RCC 7860 (cell line): Measurements from ENCODE around the gene PPDPF.
"Not testable (repeated sequence)": the region's sequence is repeated elsewhere in the genome, so short reads cannot be mapped to it uniquely, and the experiment has no call there.

Source experiments
- DNase-seq: peaks from one replicate; pipeline ENCODE4 v3.0.0-alpha.2; 2015; ENCODE audit warnings: low spot score
- FAIRE-seq: peaks from 2 replicates; lab custom pipeline; 2012; peaks lifted over from hg19 to GRCh38; lab: Jason Lieb, UNC

PPDPF gene, protein sequence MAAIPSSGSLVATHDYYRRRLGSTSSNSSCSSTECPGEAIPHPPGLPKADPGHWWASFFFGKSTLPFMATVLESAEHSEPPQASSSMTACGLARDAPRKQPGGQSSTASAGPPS

DNA sequence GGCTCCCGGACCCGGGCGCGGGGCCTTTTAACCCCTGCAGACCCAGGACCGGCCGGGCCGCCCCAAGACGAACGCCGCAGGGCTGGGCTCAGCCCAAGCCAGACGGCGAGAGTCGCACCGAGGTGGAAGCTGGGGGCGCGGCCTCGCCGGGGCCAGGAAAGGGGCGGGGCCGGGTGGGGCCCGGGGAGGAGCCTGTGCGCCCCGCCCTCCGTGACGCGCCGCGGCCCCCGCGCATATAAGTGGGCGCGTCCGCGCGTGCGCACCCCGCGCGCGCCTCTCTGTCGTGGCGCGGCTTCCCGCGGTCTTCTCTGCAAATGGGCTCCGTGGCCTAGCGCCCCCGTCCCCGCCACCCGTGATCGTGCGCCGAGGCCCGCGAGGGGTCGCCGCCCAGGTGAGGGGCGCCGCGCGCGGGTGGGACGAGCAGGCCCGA, at the start of gene PPDPF:
TSS of gene PPDPF (plus strand) at position 262 of the 430 bp plus-strand sequence. CDS start 544 bp downstream, outside the sequence.
- no peak for FAIRE-seq
- DNase-seq, result peak; percentile 58

DNA sequence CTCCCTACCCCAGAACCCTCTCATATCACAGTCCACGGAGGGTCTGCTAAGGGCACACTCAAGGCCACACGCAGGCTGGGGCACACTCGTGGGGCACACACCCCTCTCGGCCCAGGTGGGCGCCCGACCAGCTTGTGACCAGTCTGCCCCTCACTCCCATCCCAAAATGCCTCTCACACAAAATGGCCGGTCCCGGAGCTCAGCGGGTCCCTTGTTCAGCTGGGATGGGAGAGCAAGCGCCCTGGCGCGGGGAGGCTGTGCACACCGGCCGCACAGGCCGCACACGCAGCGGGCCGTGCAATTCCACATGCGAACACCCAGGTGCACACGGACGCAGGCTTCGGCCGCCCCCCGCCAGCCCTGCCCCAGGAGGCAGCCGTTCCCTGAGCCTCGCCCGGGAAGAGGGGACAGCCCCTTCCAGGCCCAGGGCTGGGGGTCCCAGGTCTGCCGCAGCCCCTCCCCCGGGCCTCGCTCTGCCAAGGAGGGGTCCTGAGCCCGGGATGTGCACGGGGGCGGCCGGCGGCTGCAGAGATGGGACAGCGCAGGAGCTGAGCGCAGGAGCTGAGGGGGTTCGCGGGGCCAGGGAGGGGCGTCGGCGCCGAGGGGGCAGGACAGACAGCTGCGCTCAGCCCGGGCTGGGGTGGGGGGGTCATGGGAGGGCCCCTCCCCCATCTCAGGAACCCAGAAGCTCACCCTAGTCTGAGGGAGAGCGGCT, 49.4 kb upstream of the PPDPF start:
- FAIRE-seq (no peak), DNase-seq (no peak)

DNA sequence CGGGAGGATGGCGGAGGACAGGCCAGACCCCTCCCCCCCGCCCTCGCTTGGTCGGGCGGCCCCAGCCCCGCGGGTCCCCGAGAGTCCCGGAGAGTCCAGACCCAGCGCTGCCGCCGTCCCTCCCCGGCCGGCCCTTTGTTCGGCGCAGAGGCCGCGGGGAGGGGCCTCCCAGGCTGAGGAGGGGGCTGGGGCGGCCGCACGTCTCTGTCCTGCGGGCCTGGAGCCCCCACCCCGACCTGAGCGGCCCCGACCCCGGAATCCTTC, 48.9 kb upstream of the PPDPF start:
- no peak for FAIRE-seq
- DNase-seq, result no peak

DNA sequence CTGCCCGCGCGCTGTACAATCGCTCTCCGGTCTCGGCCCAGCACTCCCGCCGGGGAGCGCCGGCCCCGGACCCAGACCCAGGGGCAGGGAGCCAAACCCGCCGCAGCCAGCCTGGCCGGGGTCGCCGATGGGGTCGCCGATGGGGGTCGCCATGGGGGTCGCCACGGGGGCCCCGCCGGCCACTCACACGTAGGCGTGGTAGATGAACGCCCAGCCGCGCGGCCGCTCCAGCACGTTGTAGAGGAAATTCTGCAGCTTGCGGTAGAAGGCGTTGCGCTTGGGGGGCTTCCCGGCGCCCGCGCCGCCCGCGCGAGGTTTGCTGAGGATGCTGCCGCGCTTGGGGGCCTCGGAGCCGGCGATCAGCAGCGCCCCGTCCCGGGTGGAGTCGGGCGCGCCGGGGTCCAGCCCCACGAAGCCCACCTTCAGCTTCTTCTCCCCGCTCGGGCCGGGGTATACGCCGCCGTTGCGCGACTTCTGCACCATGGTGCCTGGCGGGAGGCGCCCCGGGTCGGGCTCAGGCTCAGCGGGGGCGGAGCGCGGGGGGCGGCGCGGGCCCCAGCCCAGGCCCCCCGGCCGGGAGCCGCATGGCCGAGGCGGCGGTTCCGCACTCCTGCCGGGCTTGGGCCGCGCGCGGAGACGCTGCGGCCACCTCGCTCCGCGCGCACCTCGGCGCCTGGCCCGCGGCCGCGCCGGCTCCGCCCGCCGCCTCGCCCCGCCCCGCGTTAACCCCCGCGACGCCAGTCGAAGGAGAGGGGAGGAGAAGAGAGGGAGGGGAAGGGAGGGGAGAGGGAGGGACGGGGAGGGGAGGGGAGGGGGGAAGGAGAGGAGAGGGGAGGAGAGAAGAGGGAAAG, 48.4 kb upstream of the PPDPF start, which contains the start of gene KCNQ2:
TSS of gene KCNQ2 (minus strand) at position 675 of the 851 bp plus-strand sequence. CDS start at position 483, 192 bp downstream.
- DNase-seq (no peak), FAIRE-seq (no peak)

DNA sequence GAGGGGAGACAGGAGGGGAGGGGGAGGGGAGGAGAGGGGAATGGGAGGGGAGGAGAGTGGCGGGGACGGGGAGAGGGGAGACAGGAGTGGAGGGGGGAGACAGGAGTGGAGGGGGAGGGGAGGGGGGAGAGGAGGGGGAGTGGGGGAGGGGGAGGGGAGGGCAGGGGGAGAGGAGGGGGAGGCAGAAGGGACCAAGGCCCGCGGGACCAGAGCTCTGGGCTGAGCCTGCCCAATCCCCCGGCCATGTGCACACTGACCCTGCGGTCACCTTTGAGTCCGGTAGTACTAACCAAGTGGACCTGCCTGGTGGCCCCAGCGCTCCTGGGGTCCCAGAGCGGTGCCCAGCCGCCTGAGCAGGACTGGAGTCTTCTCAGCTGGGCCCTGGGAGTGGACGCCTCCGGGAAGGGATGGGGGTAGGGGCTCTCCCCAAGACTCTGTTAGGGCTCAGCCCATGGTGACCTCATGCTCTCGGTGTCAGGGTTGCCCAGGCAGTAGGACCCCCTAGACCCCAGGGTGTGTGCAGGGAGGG, 47.6 kb upstream of the PPDPF start:
- DNase-seq (no peak), FAIRE-seq (no peak)

DNA sequence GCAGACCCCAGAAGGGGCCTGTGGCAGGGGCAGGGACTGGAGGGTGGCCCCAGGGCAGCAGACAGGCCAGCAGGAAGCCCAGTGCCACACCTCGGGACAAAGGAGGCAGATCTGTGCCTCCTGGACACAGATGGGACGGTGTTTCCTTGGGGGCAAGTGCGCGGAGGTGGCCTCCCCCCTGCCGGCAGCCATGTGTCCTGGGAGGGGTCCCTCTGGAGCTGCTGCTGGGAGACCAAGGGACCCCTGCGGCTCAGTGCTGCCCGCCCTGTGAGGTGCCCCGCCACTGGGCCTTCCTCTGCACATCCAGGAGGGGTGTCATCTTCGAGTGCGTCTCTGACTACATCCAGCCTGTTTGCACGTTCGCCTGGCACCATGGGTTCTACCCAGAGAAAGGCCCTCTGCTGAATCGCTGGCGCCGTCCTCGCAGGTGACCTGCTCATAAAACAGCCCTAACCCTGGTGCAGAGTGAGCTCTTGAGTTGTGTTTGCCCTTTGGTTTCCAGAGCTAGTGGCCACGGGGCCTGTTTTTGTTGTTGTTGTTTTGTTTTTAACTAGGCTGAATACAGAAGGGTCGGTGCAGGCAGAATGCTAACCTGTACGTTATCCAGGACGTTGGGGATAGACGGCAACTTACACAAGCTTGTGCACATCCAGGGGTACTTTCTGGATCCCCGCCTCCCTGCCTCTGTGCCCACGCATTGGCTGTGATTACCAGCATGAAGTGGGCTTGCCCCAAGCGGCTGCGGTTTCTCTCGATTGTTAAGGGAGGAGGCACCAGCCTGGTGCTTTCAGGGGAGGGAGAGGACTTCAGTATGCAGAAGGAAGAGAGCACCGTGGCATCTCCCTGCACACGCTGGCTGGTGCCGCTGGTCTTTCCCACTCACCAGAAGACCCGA, 46.8 kb upstream of the PPDPF start:
- FAIRE-seq (no peak), DNase-seq (no peak)

DNA sequence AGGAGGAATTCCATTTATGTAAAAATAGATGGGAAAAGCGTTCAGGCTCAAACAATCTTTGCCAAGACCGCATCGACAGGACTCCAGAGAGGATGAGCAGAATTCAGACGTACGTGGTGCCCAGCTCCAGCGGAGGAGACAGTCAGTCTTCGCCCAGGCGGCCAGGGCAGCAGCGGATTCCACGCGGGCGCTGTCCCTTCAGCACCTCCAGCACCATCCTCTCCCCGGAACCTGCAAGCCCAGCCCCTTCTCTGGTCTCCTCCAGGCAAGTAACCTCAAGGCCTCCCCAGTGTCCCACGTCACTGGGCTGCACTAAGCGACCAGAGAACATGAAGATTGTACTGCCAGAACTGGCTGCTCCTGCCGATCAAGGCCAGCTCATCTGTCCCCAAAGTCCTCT, 45.4 kb upstream of the PPDPF start:
- no peak for FAIRE-seq
- DNase-seq, result no peak

DNA sequence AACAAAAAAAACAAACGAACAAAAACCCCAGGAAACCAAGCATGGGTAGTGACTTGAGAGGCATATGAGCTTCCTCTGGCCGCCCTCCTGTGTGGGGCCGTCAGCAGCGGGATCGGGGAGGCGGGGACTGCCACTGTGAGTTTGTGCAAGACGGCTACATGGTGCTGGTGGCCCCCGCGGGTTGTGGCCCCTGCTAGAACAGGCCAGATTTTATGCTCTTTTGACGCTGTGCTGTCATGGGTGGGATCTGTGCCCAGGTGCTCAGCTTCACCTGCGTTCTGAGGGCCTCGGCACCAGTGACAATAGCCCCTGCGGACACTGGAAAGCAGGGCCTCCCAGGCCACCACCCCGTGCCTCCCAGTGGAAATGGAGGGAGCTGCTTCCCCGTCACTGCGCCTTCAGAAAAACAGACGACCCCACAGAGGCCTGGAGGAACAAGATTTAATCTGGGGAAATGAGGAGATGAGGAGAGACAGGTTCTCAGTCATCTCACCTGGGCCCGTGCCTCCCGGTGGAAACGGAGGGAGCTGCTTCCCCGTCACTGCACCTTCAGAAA, 43.4 kb upstream of the PPDPF start:
- DNase-seq, result no peak
- no peak for FAIRE-seq

DNA sequence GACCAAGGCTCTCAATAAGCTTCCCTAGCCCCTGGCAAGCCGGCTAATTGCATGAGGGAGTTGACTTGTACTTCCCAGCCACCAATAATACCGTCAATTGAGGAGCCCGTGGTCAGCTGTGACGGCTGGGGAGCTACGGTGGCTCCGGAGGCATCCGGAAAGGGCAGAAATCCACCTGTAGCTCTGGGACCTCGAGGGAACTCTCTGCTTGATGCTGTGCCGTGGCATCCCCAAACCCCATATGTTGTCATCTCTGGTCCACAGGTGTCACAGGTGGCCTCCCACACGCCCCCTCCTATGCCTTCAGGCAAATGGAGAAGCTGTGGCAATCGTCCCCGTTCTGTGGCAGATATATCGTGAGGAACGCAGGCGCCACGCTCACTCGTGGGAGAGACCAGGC, 42.6 kb upstream of the PPDPF start:
- DNase-seq, result no peak
- no peak for FAIRE-seq

DNA sequence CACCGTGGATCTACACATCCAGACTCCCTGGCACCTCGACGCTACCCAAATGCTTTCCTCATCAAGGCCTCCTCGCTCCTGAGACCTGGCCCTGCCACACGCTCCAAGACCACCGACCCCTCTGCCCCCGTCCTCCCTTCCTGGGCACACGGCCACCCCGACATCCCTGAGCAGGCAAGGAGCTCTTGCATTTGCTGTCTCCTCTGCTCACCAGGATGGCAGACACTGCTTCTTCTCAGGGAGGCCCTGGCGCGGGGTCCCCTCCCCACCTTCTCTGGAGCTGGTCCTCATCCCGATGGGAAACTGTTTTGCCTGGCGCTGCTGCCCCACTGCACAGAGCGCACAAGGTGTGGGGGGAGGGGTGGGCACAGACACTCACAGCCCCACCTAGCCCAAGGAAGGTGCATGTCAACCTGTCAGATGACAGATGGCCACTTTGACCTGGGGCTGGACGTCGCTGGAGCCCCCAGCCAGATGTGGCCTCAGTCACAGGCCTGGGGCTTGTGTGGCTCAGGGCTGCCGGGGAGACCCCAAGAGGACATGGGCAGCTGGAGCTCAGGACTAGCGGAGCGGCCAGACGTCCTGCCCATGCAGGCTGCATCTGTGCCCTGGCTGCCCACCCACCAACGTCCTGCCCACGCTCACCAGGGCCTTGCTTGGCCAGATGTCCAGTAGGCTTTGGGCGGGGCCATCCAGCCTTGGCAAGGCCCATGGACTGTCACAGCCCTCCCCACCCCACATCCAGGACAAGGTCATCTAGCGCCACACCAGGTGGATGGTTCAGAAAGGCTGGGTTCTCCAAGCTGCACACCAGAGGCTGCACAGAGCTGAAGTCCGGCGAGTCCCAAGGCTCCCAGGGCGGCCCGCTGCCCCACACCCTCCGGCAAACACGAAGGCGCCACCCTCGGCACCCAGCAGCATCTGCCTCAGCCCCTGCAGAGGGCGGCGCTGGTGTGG, 41.9 kb upstream of the PPDPF start:
- DNase-seq, result no peak
- FAIRE-seq, result no peak

DNA sequence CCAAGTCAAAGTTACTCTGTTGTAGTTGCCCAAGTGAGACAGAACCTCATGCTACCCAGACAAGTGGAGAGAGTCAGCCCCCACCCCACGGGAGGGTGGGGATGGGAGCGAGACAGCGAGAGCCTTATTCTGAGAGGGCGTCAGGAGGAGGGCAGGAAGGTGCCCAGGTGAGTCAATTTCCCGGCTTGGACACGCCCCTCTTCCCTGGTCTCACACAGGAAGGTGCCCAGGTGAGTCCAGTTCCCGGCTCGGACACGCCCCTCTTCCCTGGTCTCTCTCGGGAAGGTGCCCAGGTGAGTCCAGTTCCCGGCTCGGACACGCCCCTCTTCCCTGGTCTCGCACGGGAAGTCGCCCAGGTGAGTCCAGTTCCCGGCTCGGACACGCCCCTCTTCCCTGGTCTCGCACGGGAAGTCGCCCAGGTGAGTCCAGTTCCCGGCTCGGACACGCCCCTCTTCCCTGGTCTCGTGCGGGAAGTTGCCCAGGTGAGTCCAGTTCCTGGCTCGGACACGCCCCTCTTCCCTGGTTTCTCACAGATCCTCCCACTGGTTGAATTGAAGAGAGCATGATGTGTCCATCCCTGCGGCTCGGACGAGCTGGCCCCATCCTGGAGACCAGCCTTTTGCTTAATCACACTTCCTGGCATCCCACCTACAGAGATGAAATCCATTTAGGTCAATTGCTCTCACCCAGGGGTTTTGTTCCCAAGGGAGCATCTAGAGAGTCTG, 40.7 kb upstream of the PPDPF start:
- DNase-seq, FAIRE-seq: not testable (repeated sequence)

DNA sequence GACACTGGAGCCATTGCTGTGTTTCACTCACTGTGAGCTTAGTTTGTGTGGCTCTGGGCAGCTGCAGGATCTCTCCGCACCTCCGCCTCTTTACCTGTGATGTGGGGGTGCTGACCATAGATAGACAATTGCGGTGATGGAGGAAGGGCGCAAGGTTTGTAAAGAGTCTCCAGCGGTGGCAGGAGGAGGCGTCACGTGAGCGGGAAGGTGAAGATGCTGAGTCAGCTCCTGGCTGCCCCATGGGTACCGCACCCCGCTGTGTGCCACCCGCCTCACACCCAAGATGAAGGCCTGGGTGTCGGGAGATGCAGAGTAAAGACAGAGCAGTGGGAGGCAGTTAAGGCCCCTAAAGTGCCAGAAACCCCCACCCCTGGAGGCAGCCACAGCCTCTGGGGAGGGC, 39.1 kb upstream of the PPDPF start:
- no peak for FAIRE-seq
- no peak for DNase-seq

DNA sequence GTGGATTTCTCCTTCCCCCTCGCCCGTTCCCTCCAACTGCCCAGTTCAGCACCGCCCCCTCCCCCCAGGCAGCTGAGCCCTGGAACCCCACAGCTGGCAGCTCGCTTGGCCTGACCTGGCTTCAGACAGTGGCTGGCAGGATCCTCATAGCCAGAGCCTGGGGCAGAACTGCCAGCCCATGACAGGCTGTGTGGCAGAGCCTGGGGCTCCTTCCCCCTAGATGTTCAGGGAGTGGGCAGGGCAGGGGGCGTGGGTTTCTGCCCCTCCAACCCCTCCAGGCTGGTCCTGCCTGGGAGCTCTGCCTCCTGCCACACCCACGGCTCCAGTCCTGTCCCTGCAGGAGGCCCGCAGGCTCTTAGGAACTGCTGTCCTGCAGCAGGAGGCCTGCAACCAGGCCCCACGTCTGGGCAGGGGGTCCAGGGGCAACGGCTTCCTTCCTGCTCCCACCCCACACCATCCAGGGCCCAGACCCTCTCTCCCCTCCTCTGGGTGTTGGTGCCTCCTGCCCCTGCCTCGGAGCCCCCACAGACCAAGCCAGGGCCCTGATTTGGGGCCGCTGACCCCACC, 38.5 kb upstream of the PPDPF start:
- DNase-seq (no peak), FAIRE-seq (no peak)

DNA sequence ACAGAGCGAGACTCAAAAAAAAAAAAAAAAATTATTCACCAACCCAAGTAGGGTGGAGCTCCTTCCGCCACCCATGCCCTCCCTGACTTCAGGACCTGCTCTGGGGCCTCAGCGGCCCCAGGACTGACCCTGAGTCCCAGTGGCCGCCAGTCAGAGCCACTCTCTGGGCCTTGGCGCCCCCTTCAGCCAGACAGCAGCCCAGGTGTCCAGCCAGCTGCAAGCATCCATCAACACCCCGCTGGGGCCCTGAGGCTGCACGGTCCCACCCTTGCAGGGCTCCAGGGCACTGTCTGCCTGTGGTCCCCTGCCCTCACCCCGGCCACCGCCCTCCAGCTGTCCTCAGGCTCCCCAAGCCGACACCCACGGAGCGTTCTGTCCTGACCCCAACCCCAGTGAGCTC, 36.7 kb upstream of the PPDPF start:
- FAIRE-seq, result no peak

DNA sequence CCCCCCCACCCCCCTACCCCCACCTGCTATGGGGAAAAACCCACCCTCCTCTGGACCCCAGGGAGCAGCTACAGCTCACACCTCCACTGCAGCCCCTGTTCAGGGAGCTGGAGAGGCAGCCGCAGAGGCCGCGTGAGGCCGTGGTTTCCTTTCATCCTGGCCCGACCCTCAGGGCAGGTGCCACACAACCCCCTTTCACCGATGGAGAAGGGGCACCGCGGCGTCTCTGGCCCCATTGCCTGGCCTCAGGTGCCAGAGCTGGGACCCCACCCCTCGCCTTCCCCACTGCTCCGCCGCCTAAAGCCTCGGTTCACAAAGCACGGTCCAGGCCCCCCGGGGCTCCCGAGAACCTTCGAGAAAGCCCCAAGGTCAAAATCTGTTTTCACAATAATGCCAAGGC, 36.3 kb upstream of the PPDPF start:
- DNase-seq (no peak), FAIRE-seq (no peak)

More for the DNA sequence above, 36.7 kb upstream of the PPDPF start:
- peak; percentile 14 for DNase-seq

DNA sequence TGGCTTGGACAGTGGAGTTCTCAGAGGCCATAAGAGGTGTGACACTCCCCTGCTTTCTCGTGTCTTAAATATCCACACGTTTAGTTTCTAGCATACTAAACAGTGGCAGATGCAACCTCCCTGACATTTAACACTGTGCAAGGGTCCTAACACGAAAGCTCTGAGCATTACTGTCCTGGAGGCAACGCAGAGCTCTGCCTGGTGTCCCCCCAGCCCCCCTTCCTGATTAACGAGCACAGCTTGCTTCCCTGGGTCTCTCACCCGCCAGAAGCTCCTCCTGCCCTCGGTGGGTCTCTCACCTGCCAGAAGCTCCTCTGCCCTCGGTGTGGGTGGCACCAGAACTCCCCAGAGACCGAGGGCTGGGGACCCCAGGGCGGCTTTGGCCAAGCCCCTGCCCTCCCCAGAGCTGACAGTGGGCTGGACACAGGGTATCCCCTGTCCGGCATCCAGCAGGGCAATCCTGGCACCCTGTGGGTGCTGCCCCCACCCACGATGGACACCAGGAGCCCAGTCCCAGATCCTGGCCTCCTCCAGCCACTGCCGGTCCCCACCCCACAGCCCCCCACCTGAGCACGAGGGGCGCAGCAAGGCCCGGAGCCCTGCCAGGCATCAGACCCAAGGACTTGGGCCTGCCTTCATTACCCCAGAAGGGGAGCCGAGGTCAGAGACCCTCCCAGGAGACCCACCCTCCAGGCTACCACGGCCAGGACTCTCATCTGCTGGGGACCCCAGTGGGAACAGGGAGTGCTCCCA, 35.7 kb upstream of the PPDPF start:
- no peak for DNase-seq
- no peak for FAIRE-seq

DNA sequence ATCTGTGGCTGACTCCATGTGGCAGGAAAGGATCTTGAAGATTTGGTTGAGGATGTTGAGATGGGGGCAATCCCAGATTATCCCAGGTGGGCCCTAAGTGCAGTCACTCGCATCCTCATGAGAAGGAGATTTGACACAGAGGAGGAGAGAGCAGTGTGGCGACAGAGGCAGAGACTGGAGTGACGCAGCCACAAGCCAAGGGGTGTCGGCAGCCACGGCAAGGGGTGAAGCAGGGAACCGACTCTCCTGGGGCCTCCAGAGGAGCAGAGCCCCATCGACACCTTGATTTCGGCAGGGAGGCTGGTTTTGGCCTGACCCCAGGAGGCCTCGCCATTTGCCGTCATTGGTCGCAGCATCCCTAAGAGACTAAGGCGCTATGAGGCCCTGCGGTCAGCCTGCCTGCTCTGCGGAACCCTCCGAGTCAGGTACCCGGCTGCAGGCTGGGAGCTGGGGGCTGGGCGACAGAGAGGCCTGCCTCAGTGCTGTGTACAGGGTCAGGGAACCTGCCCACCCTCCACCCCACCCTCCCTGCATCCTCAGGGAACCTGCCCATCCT, 34.2 kb upstream of the PPDPF start:
- FAIRE-seq (no peak), DNase-seq (no peak)
